ENCODE results near the gene FAHD2A.
"Not testable (repeated sequence)": the region's sequence is repeated elsewhere in the genome, so short reads cannot be mapped to it uniquely, and the experiment has no call there.

The FAHD2A gene

GRCh38 chr2:95435162-95435871 is 32.8 kb downstream of the FAHD2A start:
- not testable (repeated sequence) for DNase-seq (ENCODE audit: low read depth)

DNA sequence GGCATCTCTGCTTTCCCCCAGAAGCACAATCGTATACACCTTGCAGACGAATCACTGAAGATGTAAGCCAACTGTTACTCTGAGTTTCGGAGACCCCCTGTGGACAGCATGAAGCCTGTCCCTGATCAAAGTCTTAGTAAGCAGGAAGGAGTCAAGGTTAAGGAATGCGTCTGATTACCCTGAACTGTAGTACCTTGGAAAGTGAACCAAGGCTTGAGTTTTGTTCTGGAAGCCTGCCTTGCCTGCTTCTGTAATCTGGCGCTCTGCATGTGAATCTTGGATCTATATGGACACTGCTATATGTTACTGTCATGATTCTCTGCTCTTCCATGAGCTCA is 33.3 kb downstream of the FAHD2A start:
- DNase-seq (ENCODE audit: low read depth) = not testable (repeated sequence)

DNA sequence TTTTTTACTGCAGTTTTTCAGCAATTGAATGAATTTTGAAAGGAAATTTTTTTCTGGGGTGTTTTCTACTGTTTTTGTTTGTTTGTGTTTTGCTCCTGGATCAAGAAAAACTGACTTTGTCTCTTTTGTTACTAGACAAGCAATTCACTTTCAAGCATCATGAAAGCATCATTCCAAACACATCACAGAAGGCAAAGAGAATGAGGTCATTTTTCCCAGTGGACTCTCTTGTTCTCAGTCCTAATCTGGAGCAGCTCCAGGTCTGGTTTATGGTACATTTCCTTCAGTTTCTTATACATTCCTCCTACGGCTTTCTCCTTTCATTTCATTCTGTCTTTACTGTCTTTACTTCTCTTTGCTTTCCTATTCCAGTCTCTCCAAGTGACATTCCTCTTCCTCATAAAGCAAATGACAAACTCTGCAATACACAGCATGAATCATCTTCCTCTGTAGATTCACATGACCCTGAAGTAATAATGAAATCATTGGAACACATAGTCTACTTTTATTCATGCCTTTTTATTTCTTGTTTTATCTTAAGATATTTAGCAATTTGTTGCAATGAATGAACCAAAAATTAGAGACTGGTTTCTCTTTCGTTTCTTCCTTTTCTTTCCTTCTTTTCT is 40.1 kb downstream of the FAHD2A start:
- not testable (repeated sequence) for DNase-seq (ENCODE audit: low read depth)

DNA sequence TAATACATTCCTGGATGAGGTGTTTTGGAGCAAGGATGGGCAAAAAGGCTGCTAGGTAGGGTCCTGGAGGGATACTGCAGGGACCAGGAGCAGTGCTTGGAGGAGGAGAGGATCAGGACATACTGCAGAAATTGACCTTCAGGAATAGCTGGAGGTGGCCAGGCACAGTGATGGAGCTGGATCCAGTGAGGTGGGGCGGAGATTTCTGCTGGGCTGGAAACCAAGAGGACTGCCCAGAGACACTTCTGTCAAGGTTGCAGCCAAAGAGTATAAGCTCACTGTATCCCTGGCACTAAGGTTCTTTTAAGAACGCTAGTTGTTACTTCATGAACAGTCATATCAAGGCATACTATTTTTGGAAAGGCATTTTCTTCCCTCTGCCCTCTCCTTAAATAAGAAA is 42.8 kb downstream of the FAHD2A start:
- DNase-seq (ENCODE audit: low read depth) = not testable (repeated sequence)

DNA sequence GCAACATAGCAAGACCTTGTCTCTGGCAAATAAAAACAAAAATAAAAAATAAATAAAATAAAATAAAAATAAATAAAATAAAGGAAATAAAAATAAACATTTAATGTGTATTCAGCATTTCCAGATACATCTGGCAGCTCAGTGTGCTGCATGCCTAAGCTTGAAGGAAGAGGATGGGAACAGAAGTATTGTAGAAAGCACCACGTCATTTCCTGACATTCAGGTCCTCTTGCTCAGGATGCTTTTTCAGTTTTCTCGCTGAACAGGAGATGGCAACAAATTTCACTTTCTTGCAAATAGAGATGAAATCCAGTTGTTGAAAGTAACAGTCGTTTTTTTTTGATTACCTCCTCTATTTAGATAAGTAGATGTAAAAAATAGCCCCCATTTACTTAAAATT is 60.8 kb downstream of the FAHD2A start:
- DNase-seq (ENCODE audit: low read depth) = not testable (repeated sequence)

All from fibroblast of the conjunctiva (primary cell).